Activated T-helper 9 cell treated with anti-CD3 and anti-CD28 coated beads, Interleukin-2, amount 50 U/mL, for 16 hours (primary cell): ENCODE measurements around the gene LYPD5.

Experiments used
- DNase-seq: peaks from one replicate; pipeline ENCODE4 v3.0.0-alpha.2; 2020; ENCODE audit warnings: low read depth

The LYPD5 gene

GRCh38 chr19:43752287-43752875 lies 49.9 kb downstream of the LYPD5 start:
- DNase-seq = no peak

GRCh38 chr19:43751466-43752220 lies 50.6 kb downstream of the LYPD5 start:
- DNase-seq = no peak

DNA sequence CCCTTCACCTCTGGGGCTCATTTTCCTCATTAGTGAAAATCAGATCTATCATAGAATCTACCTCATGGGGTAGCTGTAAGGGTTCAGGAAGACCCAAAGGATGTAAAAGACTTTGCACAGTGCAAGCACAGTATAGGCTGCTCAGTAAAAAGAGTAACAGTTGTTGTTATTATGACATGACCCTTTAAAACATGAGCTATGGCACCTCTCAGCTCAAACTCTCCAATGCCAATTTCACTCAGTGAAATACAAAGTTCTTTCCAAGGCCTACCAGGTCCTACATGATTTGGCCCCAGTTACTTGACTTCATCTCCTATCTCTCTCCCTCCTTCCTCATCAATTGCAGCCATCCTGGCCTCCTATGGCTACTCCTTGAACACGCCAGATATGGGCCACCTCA lies 52.3 kb downstream of the LYPD5 start:
- DNase-seq = no peak

GRCh38 chr19:43749152-43749551 lies 53.1 kb downstream of the LYPD5 start:
- no peak for DNase-seq

- DNase-seq = no peak
Observed at GRCh38 chr19:43748685-43749084, 53.6 kb downstream of the LYPD5 start.

DNA sequence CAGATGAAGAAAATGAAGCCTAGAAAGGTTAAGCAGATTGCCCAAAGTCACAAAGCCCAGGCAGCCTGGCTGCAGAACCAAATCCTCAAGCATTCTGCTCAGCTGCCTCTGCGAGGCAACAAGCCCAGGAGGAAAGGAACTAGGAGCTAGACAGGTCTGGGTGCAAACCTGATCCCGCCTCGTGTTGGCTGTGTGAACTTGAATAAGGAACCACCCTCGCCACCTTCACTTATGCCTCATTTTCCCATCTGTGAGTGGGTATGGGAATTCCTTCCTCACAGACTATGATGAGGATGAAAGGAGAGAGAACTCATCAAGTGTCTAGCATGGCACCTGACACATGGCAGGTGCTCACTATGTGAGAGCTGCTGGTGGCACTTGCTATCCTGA lies 54.0 kb downstream of the LYPD5 start:
- DNase-seq = no peak

DNA sequence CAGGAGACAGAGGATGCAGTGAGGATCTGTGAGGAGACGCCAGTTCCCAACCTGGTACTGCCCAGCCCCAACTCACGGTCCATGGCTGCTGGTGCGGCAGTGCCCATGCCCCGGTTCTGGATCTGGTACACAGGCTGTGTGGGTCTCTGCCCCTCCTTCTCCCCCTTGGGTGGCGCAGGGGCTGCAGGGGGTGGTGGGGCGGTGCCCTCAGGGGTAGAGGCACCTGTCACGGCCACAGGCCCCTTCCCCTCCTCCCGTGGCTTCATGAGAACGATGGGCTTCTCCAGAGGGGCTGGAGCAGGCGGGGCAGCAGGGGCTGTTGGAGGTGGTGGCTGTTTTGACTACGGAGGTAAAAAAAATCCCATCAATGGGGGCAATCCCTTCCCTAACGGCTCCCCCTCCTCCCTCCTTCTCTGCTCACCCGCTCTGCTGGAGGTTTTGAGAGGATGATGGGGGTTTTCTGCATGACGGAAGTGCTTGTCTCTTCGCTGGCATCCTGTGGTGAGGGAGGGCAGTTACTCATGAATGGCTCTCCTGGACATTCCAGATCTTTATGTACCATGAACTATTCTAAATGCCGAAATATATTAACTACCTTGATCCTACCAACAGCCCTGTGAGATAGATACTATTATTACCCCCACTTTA lies 54.6 kb downstream of the LYPD5 start:
- DNase-seq = no peak
